Measurements from ENCODE around the gene RAD51C.
A peak's percentile ranks its signal among the peaks of the same experiment; 100 is the strongest.
"Not testable (repeated sequence)": the region's sequence is repeated elsewhere in the genome, so short reads cannot be mapped to it uniquely, and the experiment has no call there.

The RAD51C gene

GRCh38 chr17:58692239-58693055, at the start of gene RAD51C:
TSS of gene RAD51C (plus strand) at chr17:58692602. CDS start at chr17:58692644, 42 bp downstream.
- DNase-seq, result peak; percentile 90 to 95 (median 90)

DNA sequence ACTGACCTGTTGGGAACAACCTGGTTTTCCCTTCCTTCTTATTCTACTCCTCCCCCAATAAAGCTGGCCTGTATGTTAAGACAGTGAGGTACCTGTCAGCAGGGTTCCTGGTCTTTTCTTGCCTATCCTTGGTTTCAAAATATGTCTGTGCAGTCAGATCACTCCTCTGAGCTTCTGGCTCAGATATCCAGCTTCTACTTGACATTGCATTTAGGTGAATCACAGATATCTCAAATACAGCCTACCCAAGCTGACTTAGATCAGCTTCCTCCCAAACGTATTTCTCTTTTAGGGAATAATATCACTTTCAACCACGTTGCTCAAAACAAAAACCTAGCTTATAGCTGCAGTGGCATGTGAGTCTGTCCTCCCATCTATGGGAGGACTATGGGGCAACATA, 49.3 kb upstream of the RAD51C start:
- no peak for DNase-seq

GRCh38 chr17:58648236-58648635, 44.2 kb upstream of the RAD51C start:
- DNase-seq, result no peak

DNA sequence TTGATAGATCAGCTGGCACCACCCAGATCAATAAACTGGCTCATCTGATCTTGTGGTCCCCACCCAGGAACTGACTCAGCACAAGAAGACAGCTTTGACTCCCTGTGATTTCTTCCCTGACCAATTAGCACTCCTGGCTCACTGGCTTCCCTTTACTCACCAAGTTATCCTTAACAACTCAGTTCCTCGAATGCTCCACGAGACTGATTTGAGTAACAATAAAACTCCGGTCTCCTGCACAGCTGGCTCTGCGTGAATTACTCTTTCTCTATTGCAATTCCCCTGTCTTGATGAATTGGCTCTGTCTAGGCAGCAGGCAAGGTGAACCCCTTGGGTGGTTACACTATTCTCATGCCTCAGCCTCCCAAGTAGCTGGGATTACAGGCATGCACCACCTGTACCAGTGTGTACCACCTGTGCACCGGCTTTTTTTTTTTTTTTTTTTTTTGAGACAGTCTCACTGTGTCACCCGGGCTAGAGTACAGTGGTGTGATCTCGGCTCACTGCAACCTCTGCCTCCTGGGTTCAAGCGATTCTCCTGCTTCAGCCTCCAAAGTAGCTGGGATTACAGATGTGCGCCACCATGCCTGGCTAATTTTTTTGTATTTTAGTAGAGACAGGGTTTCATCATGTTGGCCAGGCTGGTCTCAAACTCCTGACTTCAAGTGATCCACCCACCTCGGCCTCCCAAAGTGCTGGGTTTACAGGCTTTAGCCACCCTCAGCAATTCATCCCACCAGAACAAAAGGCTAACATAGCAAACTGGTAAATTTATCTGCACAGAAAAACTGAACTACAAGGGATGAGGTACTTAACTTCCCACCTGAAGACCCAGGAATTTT, 34.2 kb upstream of the RAD51C start:
- DNase-seq, result not testable (repeated sequence)

- DNase-seq, result peak; percentile 82 to 98 (median 89)
Observed at GRCh38 chr17:58658804-58659713, 33.3 kb upstream of the RAD51C start.

DNA sequence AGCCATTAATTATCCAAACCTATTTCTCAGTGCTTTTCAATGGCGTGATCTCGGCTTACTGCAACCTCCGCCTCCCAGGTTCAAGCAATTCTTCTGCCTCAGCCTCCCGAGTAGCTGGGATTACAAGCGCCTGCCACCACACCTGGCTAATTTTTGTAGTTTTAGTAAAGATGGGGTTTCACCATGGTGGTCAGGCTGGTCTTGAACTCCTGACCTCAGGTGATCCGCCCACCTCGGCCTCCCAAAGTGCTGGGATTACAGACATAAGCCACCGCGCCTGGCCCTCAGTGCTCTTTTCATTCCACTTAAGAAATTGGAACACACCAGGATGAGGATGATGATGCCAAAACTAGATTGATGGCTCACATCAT, 32.7 kb upstream of the RAD51C start:
- peak in 1 of 3 experiments; percentile 41 for DNase-seq

GRCh38 chr17:58660621-58661020, 31.8 kb upstream of the RAD51C start:
- no peak for DNase-seq

DNA sequence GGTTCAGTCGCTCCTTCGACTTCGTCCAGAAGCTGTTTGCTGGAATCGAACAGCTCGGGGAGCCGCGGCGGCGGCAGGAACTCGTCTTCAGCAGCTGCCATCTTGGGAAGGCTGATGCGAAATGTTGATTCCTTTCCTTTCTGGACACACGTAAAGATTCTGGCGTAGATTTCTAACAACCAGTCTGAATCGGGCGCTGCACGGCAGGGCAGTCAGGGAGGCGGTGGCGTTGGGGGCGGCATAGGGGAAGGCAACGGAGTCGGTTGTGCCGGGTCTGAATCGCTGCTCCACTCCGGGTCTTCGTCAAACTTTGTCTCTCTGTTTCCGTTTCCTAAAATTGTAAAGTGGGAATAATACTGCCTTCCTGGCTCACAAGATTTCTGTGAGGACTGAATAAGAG, 30.9 kb upstream of the RAD51C start:
- DNase-seq, result no peak

DNA sequence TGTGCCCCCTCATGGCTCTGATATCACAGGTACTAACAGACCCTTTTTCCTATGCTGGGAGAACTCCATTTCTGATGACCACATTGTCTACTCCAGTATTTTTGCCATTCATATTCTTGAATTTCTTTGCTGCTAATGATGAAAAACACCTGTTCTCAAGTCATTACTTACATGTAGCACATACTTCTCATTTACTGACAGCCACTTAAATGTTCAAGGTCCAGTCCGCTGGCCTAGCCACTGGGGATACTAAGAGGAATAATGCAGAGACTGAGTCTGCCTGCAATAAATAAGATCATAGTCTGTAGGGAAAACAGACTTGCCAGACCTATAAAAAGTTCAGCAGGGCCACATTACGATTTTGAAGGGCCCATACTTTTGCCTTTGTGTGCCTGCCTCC, 28.1 kb upstream of the RAD51C start:
- DNase-seq, result no peak

- DNase-seq, result peak in 1 of 3 experiments; percentile 86
Observed at GRCh38 chr17:58665946-58666857, 26.2 kb upstream of the RAD51C start.

DNA sequence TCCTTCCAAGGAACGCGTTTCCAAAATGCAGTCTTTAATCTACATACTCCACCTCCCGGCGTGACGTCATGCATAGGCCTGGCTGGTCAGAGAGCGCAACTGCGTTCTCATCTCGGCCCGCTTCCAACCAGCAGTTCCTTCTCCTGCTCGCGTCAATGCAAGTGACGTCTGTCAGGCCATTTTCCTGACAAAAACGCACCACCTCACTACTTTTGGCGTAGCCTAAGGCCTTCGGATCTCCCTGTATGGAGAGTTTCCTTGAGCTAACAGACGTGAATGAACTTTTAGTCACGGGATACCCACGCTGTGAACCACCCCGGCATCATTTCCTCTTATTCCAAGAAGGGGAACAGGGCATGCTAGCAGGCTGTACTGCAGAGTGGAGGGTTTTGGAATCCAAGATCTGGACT, 25.5 kb upstream of the RAD51C start:
- peak in 2 of 3 experiments; percentile 72 to 86 for DNase-seq

- no peak for DNase-seq
Observed at GRCh38 chr17:58667934-58668597, 24.3 kb upstream of the RAD51C start.

GRCh38 chr17:58668598-58668935, 23.8 kb upstream of the RAD51C start:
- DNase-seq, result no peak

DNA sequence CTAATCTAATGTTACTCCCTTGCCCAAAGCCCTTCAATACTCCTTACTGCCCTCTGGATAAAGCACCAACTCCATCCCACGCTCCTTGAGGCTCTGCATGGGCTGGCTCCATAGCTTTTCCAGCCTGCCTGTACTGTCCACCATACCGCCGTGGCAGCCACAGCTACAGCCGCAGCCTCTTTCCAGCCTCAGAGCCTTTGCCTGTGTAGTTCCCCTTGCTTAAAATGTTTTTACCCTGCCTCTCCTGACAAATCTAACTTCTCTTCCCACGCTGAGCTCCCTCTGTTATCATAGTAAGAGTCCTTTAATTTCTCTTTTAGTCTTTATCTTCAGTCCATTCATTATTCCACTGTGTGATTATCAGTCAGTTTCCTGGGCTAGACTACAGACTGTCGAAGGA, 22.5 kb upstream of the RAD51C start:
- no peak for DNase-seq

DNA sequence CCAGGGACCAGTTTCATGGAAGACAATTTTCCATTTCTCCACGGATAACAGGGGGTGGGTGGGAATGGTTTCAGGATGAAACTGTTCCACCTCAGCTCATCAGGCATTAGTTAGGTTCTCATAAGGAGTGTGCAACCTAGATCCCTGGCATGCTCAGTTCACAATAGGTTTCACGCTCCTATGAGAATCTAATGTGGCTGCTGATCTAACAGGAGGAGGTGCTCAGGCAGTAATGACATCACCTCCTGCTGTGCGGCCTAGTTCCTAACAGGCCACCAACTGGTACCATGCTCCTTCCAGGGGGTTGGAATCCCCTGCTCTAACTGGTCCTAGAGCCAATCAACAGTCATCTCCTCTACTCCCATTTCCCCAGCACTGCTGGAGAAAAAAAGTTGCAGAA, 20.4 kb upstream of the RAD51C start:
- DNase-seq, result no peak

GRCh38 chr17:58677194-58677880, 15.1 kb upstream of the RAD51C start:
- no peak for DNase-seq

GRCh38 chr17:58678287-58678686, 14.1 kb upstream of the RAD51C start:
- DNase-seq, result not testable (repeated sequence)

GRCh38 chr17:58679263-58680037, 13.0 kb upstream of the RAD51C start:
- DNase-seq, result peak in 2 of 3 experiments; percentile 11 to 68

GRCh38 chr17:58680038-58680369, 12.4 kb upstream of the RAD51C start:
- no peak for DNase-seq

DNA sequence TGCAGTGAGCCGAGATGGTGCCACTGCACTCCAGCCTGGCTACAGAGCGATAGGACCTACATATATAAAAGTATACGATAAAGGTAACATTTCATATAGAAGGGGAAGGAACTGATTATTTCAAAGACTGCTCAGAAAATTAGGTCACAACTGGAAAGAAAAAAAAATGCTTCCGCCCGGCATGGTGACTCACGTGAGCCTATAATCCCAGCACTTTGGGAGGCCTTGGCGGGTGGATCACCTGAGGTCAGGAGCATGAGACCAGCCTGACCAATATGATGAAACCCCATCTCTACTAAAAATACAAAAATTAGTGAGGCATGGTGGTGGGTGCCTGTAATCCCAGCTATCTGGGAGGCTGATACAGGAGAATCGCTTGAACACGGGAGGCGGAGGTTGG, 8.4 kb upstream of the RAD51C start:
- DNase-seq, result no peak
